H1 (cell line): ENCODE results near the gene CELF4. TPM values are rescaled to one million over a fixed set of nuclear protein-coding genes. Genes with fewer than 3 reads are reported as not detected.
A peak's percentile ranks its signal among the peaks of the same experiment; 100 is the strongest.

Experiments used
- CTCF ChIA-PET: fragments of 300-600 bp; sonication (Branson Sonifier 250); formaldehyde crosslinking; loops from one replicate; lab custom pipeline; 2021; ENCODE audit not compliant: partially characterized antibody; lab: Charles Lee
- POLR2A ChIA-PET: fragments of 300-600 bp; sonication (Branson Sonifier 250); formaldehyde crosslinking; loops from one replicate; lab custom pipeline; 2021; ENCODE audit warnings: inconsistent platforms; ENCODE audit not compliant: partially characterized antibody; lab: Charles Lee
- DNase-seq, 2 experiments: peaks; one replicate each; pipeline versions ENCODE4 v3.0.0 to v3.0.0-alpha.2; 2010 to 2022; ENCODE audit warnings: low spot score in 2 of 2, low read depth in 1 of 2, mixed read lengths in 1 of 2
- FAIRE-seq: peaks from 2 replicates; lab custom pipeline; 2011; peaks lifted over from hg19 to GRCh38; lab: Jason Lieb, UNC
- H2AFZ ChIP-seq: 2 replicates; pipeline ENCODE4 v1.8.1; 2012; ENCODE audit warnings: low read length, inconsistent platforms
- H2AK5ac ChIP-seq: 2 replicates; pipeline ENCODE4 v1.6.1; 2013; ENCODE audit warnings: low read depth, low read length
- H2BK120ac ChIP-seq: replicated peaks from 2 replicates; pipeline ENCODE3; 2013; ENCODE audit warnings: low read depth, low read length, inconsistent platforms
- H2BK12ac ChIP-seq: 2 replicates; pipeline ENCODE4 v1.6.1; 2013; ENCODE audit warnings: low read depth, low read length
- H2BK15ac ChIP-seq: 2 replicates; pipeline ENCODE4 v1.6.1; 2013; ENCODE audit warnings: low read length
- H2BK20ac ChIP-seq: 2 replicates; pipeline ENCODE4 v1.6.1; 2013; ENCODE audit warnings: low read length
- H2BK5ac ChIP-seq: 2 replicates; pipeline ENCODE4 v1.6.1; 2013; ENCODE audit warnings: low read depth, low read length
- H3K14ac ChIP-seq: 2 replicates; pipeline ENCODE4 v1.6.1; 2013; ENCODE audit warnings: inconsistent platforms; ENCODE audit not compliant: insufficient read length
- H3K18ac ChIP-seq: 2 replicates; pipeline ENCODE4 v1.6.1; 2013; ENCODE audit warnings: low read length; ENCODE audit errors: extremely low read depth
- H3K23ac ChIP-seq: 2 replicates; pipeline ENCODE4 v1.6.1; 2013; ENCODE audit warnings: inconsistent platforms; ENCODE audit not compliant: insufficient read length
- H3K23me2 ChIP-seq: 2 replicates; pipeline ENCODE4 v1.6.1; 2013; ENCODE audit warnings: low read depth, low read length
- H3K27ac ChIP-seq: 2 replicates; pipeline ENCODE4 v1.6.1; 2011; ENCODE audit warnings: low read depth, low read length, inconsistent platforms
- H3K27me3 ChIP-seq, 4 experiments: replicated peaks in 1 of 4; 1 replicate in 1 of 4; 2 replicates in 3 of 4; pipeline versions ENCODE4 v1.6.1 to v1.8.1; 2011 to 2013; ENCODE audit warnings: low read length in 3 of 4, mild to moderate bottlenecking in 3 of 4, inconsistent platforms in 2 of 4, mixed read lengths in 2 of 4, moderate library complexity in 1 of 4; ENCODE audit not compliant: control insufficient read depth in 3 of 4, insufficient read depth in 3 of 4; ENCODE audit errors: extremely low read depth in 1 of 4
- H3K36me3 ChIP-seq, 4 experiments: 2 replicates each; pipeline versions ENCODE4 v1.6.1 to v1.8.1; 2011 to 2013; ENCODE audit warnings: mild to moderate bottlenecking in 4 of 4, low read length in 3 of 4, moderate library complexity in 2 of 4, control low read depth in 1 of 4, inconsistent platforms in 1 of 4; ENCODE audit not compliant: insufficient read depth in 4 of 4, control insufficient read depth in 2 of 4
- H3K4ac ChIP-seq: replicated peaks from 2 replicates; pipeline ENCODE3; 2013; ENCODE audit warnings: low read length, low read depth, mixed read lengths, inconsistent platforms; ENCODE audit not compliant: insufficient read length
- H3K4me1 ChIP-seq, 4 experiments: replicated peaks in 1 of 4; 1 replicate in 1 of 4; 2 replicates in 3 of 4; pipeline versions ENCODE4 v1.6.1 to v1.8.1; 2011 to 2013; ENCODE audit warnings: low read length in 3 of 4, inconsistent platforms in 2 of 4, mixed read lengths in 1 of 4; ENCODE audit not compliant: insufficient read depth in 4 of 4, control insufficient read depth in 3 of 4
- H3K4me2 ChIP-seq, 2 experiments: 2 replicates each; pipeline versions ENCODE4 v1.6.1 to v1.8.1; 2011 to 2013; ENCODE audit warnings: low read depth in 2 of 2, low read length in 2 of 2, control low read depth in 1 of 2, inconsistent platforms in 1 of 2, mild to moderate bottlenecking in 1 of 2; ENCODE audit not compliant: insufficient read depth in 1 of 2
- H3K4me3 ChIP-seq, 4 experiments: fragments of 200-600, 300-600 bp in 1 of 4; sonication (generic), shearing (Covaris generic), sonication (Bioruptor Twin) in 1 of 4; 2 replicates each; pipeline versions ENCODE4 v1.5.1 to v1.8.1; 2011 to 2016; ENCODE audit warnings: low read length in 4 of 4, low read depth in 3 of 4, control low read depth in 2 of 4, inconsistent platforms in 2 of 4, mild to moderate bottlenecking in 2 of 4, mixed read lengths in 1 of 4, moderate library complexity in 1 of 4; ENCODE audit not compliant: insufficient read depth in 2 of 4; ENCODE audit errors: extremely low read depth in 1 of 4
- H3K56ac ChIP-seq: replicated peaks from 2 replicates; pipeline ENCODE3; 2013; ENCODE audit warnings: low read depth, mild to moderate bottlenecking, mixed read lengths, low read length, inconsistent platforms; ENCODE audit not compliant: insufficient read length
- H3K79me1 ChIP-seq: 2 replicates; pipeline ENCODE4 v1.6.1; 2013; ENCODE audit warnings: low read depth, low read length, control low read depth
- H3K79me2 ChIP-seq, 2 experiments: 2 replicates each; pipeline versions ENCODE4 v1.6.1 to v1.8.1; 2012 to 2013; ENCODE audit warnings: low read length in 2 of 2, mild to moderate bottlenecking in 2 of 2, inconsistent platforms in 1 of 2; ENCODE audit not compliant: insufficient read depth in 2 of 2, control insufficient read depth in 1 of 2
- H3K9ac ChIP-seq, 4 experiments: replicated peaks in 1 of 4; 1 replicate in 1 of 4; 2 replicates in 3 of 4; pipeline versions ENCODE4 v1.6.1 to v1.8.1; 2011 to 2013; ENCODE audit warnings: low read depth in 3 of 4, low read length in 3 of 4, control low read depth in 2 of 4, mild to moderate bottlenecking in 2 of 4, moderate library complexity in 2 of 4, inconsistent platforms in 1 of 4; ENCODE audit errors: extremely low read depth in 1 of 4
- H3K9me3 ChIP-seq, 2 experiments: 2 replicates each; pipeline versions ENCODE4 v1.6.1 to v1.8.1; 2012 to 2013; ENCODE audit warnings: mild to moderate bottlenecking in 2 of 2, moderate library complexity in 2 of 2, control low read depth in 1 of 2, inconsistent platforms in 1 of 2, low read depth in 1 of 2, low read length in 1 of 2, mixed read lengths in 1 of 2; ENCODE audit not compliant: insufficient read depth in 2 of 2
- H4K20me1 ChIP-seq, 2 experiments: replicated peaks in 1 of 2; 2 replicates each; pipeline versions ENCODE3 to v1.8.1; 2011 to 2013; ENCODE audit warnings: inconsistent platforms in 2 of 2, low read length in 2 of 2, mild to moderate bottlenecking in 1 of 2; ENCODE audit not compliant: insufficient read depth in 2 of 2, control insufficient read depth in 1 of 2
- H4K5ac ChIP-seq: 2 replicates; pipeline ENCODE4 v1.6.1; 2013; ENCODE audit warnings: low read length, low read depth, mixed read lengths, inconsistent platforms; ENCODE audit not compliant: insufficient read length
- H4K8ac ChIP-seq: 2 replicates; pipeline ENCODE4 v1.8.0; 2013; ENCODE audit warnings: mild to moderate bottlenecking, moderate library complexity, low read length, inconsistent platforms; ENCODE audit not compliant: insufficient read depth; ENCODE audit errors: extremely low read depth
- H4K91ac ChIP-seq: replicated peaks from 2 replicates; pipeline ENCODE3; 2013; ENCODE audit warnings: low read length, mixed read lengths, inconsistent platforms; ENCODE audit not compliant: insufficient read length
- EP300 ChIP-seq, 2 experiments: IDR thresholded peaks; 1 replicate in 1 of 2; 2 replicates in 1 of 2; pipeline ENCODE4 v1.6.1; 2011 to 2012; ENCODE audit warnings: low read depth in 2 of 2, low read length in 2 of 2, mild to moderate bottlenecking in 2 of 2, borderline replicate concordance in 1 of 2, inconsistent platforms in 1 of 2, moderate library complexity in 1 of 2
- HDAC6 ChIP-seq: IDR thresholded peaks from one replicate; pipeline ENCODE4 v1.7.1; 2012; ENCODE audit warnings: low read depth, mild to moderate bottlenecking, inconsistent platforms, low read length, moderate library complexity
- KDM1A ChIP-seq: fragments of 200-600, 300-600 bp; sonication (generic); IDR thresholded peaks from 2 replicates; pipeline ENCODE4 v1.7.1; 2016; ENCODE audit warnings: mild to moderate bottlenecking, low read length, borderline replicate concordance
- SIRT6 ChIP-seq: IDR thresholded peaks from one replicate; pipeline ENCODE4 v1.7.1; 2012; ENCODE audit warnings: low read length, inconsistent platforms
- WGBS, 2 experiments: shearing (Covaris generic) in 1 of 2; methylation state at CpG; one replicate each; pipeline versions ENCODE4 v1.1.6 to v1.1.7; 2013 to 2015; ENCODE audit warnings: low lambda C conversion rate in 2 of 2, mixed read lengths in 2 of 2, inconsistent platforms in 1 of 2, low coverage in 1 of 2, missing lambda C conversion rate in 1 of 2; ENCODE audit not compliant: insufficient replicate concordance in 2 of 2, insufficient coverage in 1 of 2, insufficient read length in 1 of 2; ENCODE audit errors: extremely low coverage in 1 of 2, missing lambda C conversion rate in 1 of 2; 5-methylcytosine and 5-hydroxymethylcytosine counted together
- polyA plus RNA-seq, 7 experiments: library from polyadenylated mRNA; depleted of rRNA in 3 of 7; stranded (reverse) in 5 of 7; unstranded in 2 of 7; fragments of >200 nt in 5 of 7; fragments of 200-250 nt in 2 of 7; gene quantifications; 1 replicate in 5 of 7; 2 replicates in 1 of 7; 4 replicates in 1 of 7; pipeline versions ENCODE4 v1.2.1 to v1.2.3, GENCODE V29; 2011 to 2013; ENCODE audit warnings: missing spikeins in 2 of 7, mixed read lengths in 2 of 7
- total RNA-seq: library from RNA; stranded (reverse); fragmentation: NEBNext Ultra II Directional; extraction: Animal tissue kit (Norgen Biotek cat#: 25700); gene quantifications from 2 replicates; pipeline ENCODE4 v1.2.1, GENCODE V29; 2021

CELF4 gene
- total and polyA plus RNA-seq, 2 of the 8 experiments (the other 6 are each of a cell fraction or from before 2014, with no cell fraction given) = 1.6 to 3.4 TPM

DNA sequence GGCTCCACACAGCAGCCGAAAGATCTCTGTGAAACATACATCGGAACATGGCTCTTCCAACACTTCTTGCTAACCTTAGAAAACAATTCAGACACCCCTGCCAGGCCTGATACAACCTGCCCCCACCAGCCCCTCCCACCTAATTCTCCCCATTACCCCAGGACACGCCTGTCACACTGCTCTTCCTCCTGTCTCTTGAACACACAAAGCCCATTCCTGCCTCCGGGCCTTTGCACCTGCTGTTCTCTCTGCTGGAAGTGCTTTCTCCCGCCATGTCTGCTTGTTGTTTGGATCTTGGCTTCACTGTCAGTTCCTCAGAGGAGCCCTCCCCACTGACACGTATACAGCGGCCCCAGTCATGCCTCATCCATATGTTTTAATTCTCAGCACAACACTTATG is 24.1 kb downstream of the CELF4 start:
- Histone ChIP-seq H2BK5ac (no peak overlapping the region), H4K20me1 (peaks cover 0 to 2% of the 10 kb centered on the region in 2 experiments), H3K4ac (no peak overlapping the region), H4K91ac (no peak overlapping the region), H2BK15ac (no peak overlapping the region), H3K14ac (no peak overlapping the region), H3K27me3 (peaks cover 0 to 5% (median 4%) of the 10 kb centered on the region in 4 experiments; a peak in 4 of 7 replicates), H3K4me3 (no peak overlapping the region), H3K79me2 (no peaks in the 10 kb centered on the region), H2BK12ac (no peak overlapping the region), H3K18ac (no peak overlapping the region), H2BK120ac (no peak overlapping the region), H3K4me2 (no peak overlapping the region), H3K56ac (no peak overlapping the region), H3K23ac (no peak overlapping the region), H2AK5ac (no peak overlapping the region), H3K36me3 (no peaks in the 10 kb centered on the region), H3K9ac (no peak overlapping the region), H3K23me2 (peaks cover 5% of the 10 kb centered on the region; the same call in 1 of the 2 replicates), H2AFZ (no peak overlapping the region), H3K27ac (no peak overlapping the region), H3K4me1 (peaks cover 9 to 15% (median 13%) of the 10 kb centered on the region in 4 experiments), H4K8ac (no peak overlapping the region), H3K9me3 (no peaks in the 10 kb centered on the region), H4K5ac (no peak overlapping the region), H3K79me1 (no peaks in the 10 kb centered on the region), H2BK20ac (no peak overlapping the region)
- 95% methylated on average over 7 of the region's 7 CpGs; no CpG with 5 or more reads in 1 of the 2 experiments for WGBS, 2 experiments
- ChIA-PET POLR2A (interaction anchor here (1.1 kb wide), 1 partner anchor 24 kb away, joined by 3 read pairs; no protein-coding TSS in a partner anchor), CTCF (interaction anchor here (0.8 to 4.4 kb wide), 6 partner anchors 8 to 199 kb away, joined by 3 to 34 read pairs (median 4); no protein-coding TSS in a partner anchor)
- no peak for FAIRE-seq
- no peak for DNase-seq
- no peak for TF ChIP-seq EP300 (IDR thresholded peaks at IDR 0.05; ENCODE audit: borderline replicate concordance in 1 of 2, low read depth in 2 of 2, low read length in 2 of 2)
- peak; percentile 79; the same call in 1 of the 2 replicates for TF ChIP-seq KDM1A
- no peak for TF ChIP-seq HDAC6
- no peak for TF ChIP-seq SIRT6
